Measurements from ENCODE around the gene KCNK10.

Gene KCNK10

GRCh38 chr14:88185843-88186242 is 137.2 kb downstream of the KCNK10 start:
- no peak for ATAC-seq (ENCODE audit: insufficient read depth, low read depth)
- TF ChIP-seq EZH2 (IDR thresholded peaks at IDR 0.05; ENCODE audit: borderline replicate concordance, low read depth, low read length, severe bottlenecking) = no peak
- TF ChIP-seq CTCF (IDR thresholded peaks at IDR 0.05; ENCODE audit: borderline replicate concordance, extremely low read depth, low read length, poor library complexity, severe bottlenecking) = no peak
- H3K27me3 ChIP-seq (ENCODE audit: insufficient read depth, low read length, poor library complexity) = no peaks in the 10 kb centered on the region
- no peaks in the 10 kb centered on the region for H3K79me2 ChIP-seq (ENCODE audit: insufficient read depth, low read length)
- no peak overlapping the region for H3K4me3 ChIP-seq (ENCODE audit: low read depth in 1 of 2, low read length in 2 of 2)
- H3K4me2 ChIP-seq (ENCODE audit: insufficient read depth, low read length) = no peak overlapping the region
- no peak overlapping the region for H2AFZ ChIP-seq (ENCODE audit: low read depth, low read length)
- H3K27ac ChIP-seq (ENCODE audit: low read length) = no peak overlapping the region
- H4K20me1 ChIP-seq (ENCODE audit: insufficient read depth, low read length) = no peaks in the 10 kb centered on the region
- H3K4me1 ChIP-seq (ENCODE audit: insufficient read depth, low read length) = peaks cover 2% of the 10 kb centered on the region; the same call in 1 of the 2 replicates
- DNase-seq = no peak
- no peak overlapping the region for H3K9ac ChIP-seq (ENCODE audit: low read depth, low read length)
- no peaks in the 10 kb centered on the region for H3K9me3 ChIP-seq (ENCODE audit: insufficient read depth, low read length, severe bottlenecking)
- no peaks in the 10 kb centered on the region for H3K36me3 ChIP-seq (ENCODE audit: insufficient read depth, low read length)

GRCh38 chr14:88184956-88185355 is 138.1 kb downstream of the KCNK10 start:
- DNase-seq = no peak
- Histone ChIP-seq H4K20me1 (ENCODE audit: insufficient read depth, low read length) (no peaks in the 10 kb centered on the region), H3K4me2 (ENCODE audit: insufficient read depth, low read length) (no peak overlapping the region), H2AFZ (ENCODE audit: low read depth, low read length) (no peak overlapping the region), H3K27me3 (ENCODE audit: insufficient read depth, low read length, poor library complexity) (no peaks in the 10 kb centered on the region), H3K79me2 (ENCODE audit: insufficient read depth, low read length) (no peaks in the 10 kb centered on the region), H3K4me3 (ENCODE audit: low read depth in 1 of 2, low read length in 2 of 2) (no peak overlapping the region), H3K27ac (ENCODE audit: low read length) (no peak overlapping the region), H3K4me1 (ENCODE audit: insufficient read depth, low read length) (peaks cover 2% of the 10 kb centered on the region; the same call in 1 of the 2 replicates), H3K9me3 (ENCODE audit: insufficient read depth, low read length, severe bottlenecking) (no peaks in the 10 kb centered on the region), H3K36me3 (ENCODE audit: insufficient read depth, low read length) (no peaks in the 10 kb centered on the region), H3K9ac (ENCODE audit: low read depth, low read length) (no peak overlapping the region)
- TF ChIP-seq CTCF (IDR thresholded peaks at IDR 0.05; ENCODE audit: borderline replicate concordance, extremely low read depth, low read length, poor library complexity, severe bottlenecking) (no peak), EZH2 (IDR thresholded peaks at IDR 0.05; ENCODE audit: borderline replicate concordance, low read depth, low read length, severe bottlenecking) (no peak)
- ATAC-seq (ENCODE audit: insufficient read depth, low read depth) = no peak

- H2AFZ ChIP-seq (ENCODE audit: low read depth, low read length) = no peak overlapping the region
- no peak for DNase-seq
- no peaks in the 10 kb centered on the region for H3K27me3 ChIP-seq (ENCODE audit: insufficient read depth, low read length, poor library complexity)
- H3K79me2 ChIP-seq (ENCODE audit: insufficient read depth, low read length) = no peaks in the 10 kb centered on the region
- no peak overlapping the region for H3K4me3 ChIP-seq (ENCODE audit: low read depth in 1 of 2, low read length in 2 of 2)
- ATAC-seq (ENCODE audit: insufficient read depth, low read depth) = no peak
- H3K36me3 ChIP-seq (ENCODE audit: insufficient read depth, low read length) = no peaks in the 10 kb centered on the region
- no peaks in the 10 kb centered on the region for H3K4me1 ChIP-seq (ENCODE audit: insufficient read depth, low read length)
- H4K20me1 ChIP-seq (ENCODE audit: insufficient read depth, low read length) = no peaks in the 10 kb centered on the region
- H3K4me2 ChIP-seq (ENCODE audit: insufficient read depth, low read length) = no peak overlapping the region
- H3K9ac ChIP-seq (ENCODE audit: low read depth, low read length) = no peak overlapping the region
- no peaks in the 10 kb centered on the region for H3K9me3 ChIP-seq (ENCODE audit: insufficient read depth, low read length, severe bottlenecking)
- H3K27ac ChIP-seq (ENCODE audit: low read length) = no peak overlapping the region
- TF ChIP-seq EZH2 (IDR thresholded peaks at IDR 0.05; ENCODE audit: borderline replicate concordance, low read depth, low read length, severe bottlenecking) = no peak
- TF ChIP-seq CTCF (IDR thresholded peaks at IDR 0.05; ENCODE audit: borderline replicate concordance, extremely low read depth, low read length, poor library complexity, severe bottlenecking) = no peak
Observed at GRCh38 chr14:88181072-88181471, 142.0 kb downstream of the KCNK10 start.

GRCh38 chr14:88179716-88180115 is 143.4 kb downstream of the KCNK10 start:
- Histone ChIP-seq H3K9me3 (ENCODE audit: insufficient read depth, low read length, severe bottlenecking) (no peaks in the 10 kb centered on the region), H3K4me2 (ENCODE audit: insufficient read depth, low read length) (no peak overlapping the region), H3K79me2 (ENCODE audit: insufficient read depth, low read length) (no peaks in the 10 kb centered on the region), H3K36me3 (ENCODE audit: insufficient read depth, low read length) (no peaks in the 10 kb centered on the region), H3K27me3 (ENCODE audit: insufficient read depth, low read length, poor library complexity) (no peaks in the 10 kb centered on the region), H3K27ac (ENCODE audit: low read length) (no peak overlapping the region), H3K4me3 (ENCODE audit: low read depth in 1 of 2, low read length in 2 of 2) (no peak overlapping the region), H4K20me1 (ENCODE audit: insufficient read depth, low read length) (no peaks in the 10 kb centered on the region), H2AFZ (ENCODE audit: low read depth, low read length) (no peak overlapping the region), H3K4me1 (ENCODE audit: insufficient read depth, low read length) (no peaks in the 10 kb centered on the region), H3K9ac (ENCODE audit: low read depth, low read length) (no peak overlapping the region)
- no peak for ATAC-seq (ENCODE audit: insufficient read depth, low read depth)
- no peak for DNase-seq
- TF ChIP-seq CTCF (IDR thresholded peaks at IDR 0.05; ENCODE audit: borderline replicate concordance, extremely low read depth, low read length, poor library complexity, severe bottlenecking) (no peak), EZH2 (IDR thresholded peaks at IDR 0.05; ENCODE audit: borderline replicate concordance, low read depth, low read length, severe bottlenecking) (no peak)

Data from DND-41 (cell line).